ENCODE results near the gene RBM10.
A peak's percentile ranks its signal among the peaks of the same experiment; 100 is the strongest.

Gene RBM10

DNA sequence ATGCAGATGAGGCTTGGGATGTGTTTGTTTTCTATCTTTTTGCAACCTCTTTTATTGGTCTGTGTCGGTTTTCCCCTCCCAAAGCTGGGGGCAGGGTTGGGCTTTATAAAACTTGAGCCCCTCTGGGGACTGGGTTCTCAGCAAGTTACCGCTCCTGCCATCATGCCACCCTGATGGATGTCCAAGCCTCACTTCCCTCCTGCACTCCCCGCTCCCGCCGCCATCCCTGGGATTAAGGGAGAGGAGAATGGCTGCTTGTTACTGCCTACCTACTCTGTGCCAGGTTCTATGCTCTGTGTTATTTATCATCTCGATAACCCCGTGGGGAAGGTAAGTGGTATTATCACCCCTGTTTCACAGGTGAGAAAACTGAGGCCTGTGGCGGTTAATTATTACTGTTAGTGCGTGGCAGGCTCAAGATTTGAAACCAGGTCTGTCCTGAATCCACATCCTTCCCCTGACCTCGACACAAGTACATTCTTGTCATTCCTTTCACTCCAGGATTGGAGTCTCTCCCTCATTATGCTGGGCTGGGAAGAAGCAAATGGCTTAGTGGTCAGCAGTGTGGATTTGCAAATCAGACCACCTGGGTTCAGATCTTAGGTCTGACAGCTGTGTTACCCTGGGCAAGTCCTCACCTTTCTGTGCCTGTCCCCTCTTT, 53.1 kb downstream of the RBM10 start:
- no peak for DNase-seq

DNA sequence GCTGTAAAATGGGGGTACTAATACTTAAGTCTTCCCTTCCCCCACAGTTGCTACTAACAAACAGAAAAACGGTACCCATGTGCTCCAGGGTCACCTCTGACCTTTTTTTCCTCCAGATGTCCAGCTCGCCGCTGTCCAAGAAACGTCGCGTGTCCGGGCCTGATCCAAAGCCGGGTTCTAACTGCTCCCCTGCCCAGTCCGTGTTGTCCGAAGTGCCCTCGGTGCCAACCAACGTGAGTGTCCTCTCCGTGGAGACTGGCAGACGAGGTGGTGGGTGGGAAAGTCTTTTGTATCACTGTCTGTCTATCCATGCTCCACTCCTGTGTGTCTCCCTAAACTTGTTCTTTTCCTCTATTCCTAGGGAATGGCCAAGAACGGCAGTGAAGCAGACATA, 53.7 kb downstream of the RBM10 start:
- no peak for DNase-seq

DNA sequence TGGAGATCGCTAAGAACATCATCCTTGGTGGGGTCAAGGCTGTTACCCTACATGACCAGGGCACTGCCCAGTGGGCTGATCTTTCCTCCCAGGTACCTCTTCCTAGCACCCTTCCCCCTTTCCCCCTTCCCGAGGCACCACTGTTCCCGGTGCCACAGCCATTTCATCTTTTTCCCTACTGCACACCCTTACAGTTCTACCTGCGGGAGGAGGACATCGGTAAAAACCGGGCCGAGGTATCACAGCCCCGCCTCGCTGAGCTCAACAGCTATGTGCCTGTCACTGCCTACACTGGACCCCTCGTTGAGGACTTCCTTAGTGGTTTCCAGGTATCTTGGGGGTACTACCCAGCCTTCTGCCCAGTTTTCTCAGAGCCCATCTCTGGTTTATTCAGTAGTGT, 54.3 kb downstream of the RBM10 start:
- no peak for DNase-seq

DNA sequence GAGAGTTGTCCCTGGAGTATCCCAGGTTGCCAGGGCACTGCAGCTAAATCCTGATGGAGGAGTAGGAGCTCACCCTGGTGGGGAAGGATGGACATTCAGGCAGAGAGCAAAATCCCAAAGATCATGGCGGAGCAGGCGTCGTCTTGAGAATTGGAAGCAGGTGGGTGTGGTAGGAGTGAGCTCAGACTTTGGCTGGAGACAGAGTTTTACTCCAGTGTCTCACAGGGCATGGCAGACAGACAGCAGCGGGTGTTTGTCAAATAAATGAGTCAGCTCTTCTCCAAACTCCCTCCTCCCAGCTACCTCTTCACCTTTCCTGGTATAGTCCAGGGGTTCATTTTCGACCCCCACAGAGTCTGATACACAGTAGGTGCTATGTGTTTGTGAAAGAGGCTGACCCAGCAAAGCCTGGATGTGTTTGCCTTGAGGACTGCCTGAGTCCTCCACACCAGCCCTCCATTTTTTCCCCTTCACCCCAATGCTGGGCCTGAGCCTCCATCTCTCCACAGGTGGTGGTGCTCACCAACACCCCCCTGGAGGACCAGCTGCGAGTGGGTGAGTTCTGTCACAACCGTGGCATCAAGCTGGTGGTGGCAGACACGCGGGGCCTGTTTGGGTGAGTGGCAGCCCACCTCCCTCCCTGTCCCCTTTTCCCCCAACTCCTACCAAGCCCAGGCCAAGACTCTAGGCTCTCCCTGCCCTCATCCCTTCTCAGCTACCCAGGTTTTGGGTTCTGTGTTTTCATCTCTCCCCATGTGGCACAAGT, 55.5 kb downstream of the RBM10 start:
- peak in 1 of 51 donors; percentile 14 for DNase-seq

DNA sequence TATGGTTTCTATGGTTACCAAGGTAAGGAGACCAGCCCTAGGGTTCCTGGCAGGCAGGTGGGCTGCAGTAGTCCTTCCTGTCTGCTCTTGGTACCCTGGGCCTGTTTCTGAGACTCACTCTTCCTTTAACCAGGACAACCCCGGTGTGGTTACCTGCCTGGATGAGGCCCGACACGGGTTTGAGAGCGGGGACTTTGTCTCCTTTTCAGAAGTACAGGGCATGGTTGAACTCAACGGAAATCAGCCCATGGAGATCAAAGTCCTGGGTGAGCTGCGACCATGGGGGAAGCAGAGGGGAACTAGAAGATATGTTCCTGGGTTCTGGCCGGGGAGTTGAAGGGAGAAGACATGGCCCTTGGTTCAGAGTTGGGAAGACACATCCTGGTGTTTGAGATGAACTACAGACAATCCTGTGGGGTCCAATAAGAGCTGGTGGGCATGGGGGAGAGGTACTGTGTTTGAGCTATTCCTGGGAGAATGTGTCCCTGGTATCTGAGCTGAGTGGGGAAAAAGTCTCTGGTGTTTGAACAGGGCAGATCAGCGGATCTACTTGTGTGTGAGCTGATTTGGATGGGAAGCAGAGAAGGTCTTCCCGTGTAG, 56.4 kb downstream of the RBM10 start:
- DNase-seq = no peak

DNA sequence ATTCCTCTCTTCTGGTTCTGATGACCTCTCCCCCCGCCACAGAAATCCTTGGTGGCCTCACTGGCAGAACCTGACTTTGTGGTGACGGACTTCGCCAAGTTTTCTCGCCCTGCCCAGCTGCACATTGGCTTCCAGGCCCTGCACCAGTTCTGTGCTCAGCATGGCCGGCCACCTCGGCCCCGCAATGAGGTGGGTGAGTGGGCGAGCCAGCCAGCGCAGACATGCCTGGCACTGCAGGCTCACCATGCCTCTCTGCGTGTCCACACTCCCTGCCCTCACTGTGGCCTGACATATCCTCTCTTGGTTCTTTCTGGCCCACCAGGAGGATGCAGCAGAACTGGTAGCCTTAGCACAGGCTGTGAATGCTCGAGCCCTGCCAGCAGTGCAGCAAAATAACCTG, 57.3 kb downstream of the RBM10 start:
- DNase-seq = no peak

DNA sequence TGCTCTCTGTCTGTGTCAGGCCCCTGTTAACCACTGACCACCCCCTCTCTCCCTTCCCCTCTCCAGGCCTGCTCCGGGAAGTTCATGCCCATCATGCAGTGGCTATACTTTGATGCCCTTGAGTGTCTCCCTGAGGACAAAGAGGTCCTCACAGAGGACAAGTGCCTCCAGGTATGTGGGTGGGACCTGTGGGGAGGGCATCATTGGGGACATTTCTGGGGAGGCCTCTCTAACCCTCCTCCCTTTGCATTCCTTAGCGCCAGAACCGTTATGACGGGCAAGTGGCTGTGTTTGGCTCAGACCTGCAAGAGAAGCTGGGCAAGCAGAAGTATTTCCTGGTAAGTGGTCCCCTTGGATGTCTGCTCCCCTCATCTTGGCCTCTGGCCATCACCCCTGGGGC, 57.9 kb downstream of the RBM10 start:
- DNase-seq = no peak

DNA sequence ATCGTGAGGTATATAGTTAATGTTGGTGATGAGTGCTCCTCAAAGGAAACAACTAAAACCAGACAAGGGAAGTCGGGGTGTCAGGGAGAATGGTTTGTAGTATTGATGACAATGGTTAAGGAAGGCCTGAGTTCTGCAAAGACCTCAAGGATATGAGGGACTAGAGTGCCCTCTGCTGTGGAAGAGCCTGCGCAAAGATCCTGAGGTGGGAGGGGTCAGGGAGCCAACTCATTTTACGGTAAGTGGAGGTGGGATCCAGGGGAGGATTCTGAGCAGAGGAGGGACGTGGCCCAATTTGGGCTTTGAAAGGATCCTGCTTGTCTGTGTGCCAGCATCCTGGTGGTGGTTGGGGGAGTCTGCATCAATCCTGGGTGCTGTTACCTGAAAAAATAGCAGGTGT, 59.9 kb downstream of the RBM10 start:
- DNase-seq = peak in 1 of 51 donors; percentile 1

DNA sequence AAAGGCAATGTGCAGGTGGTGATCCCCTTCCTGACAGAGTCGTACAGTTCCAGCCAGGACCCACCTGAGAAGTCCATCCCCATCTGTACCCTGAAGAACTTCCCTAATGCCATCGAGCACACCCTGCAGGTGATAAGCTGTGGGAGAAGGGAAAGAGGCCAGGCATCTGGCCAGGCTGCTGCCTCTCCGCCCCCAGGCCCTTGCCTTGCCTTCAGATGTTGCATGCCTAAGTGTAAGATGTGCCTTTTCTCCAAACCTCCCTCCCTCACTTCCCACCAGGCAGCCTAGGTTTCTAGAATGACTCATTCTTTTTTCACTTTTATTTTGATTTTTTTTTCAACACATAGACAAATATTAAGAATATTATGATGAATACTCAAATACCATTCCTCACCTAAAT, 61.3 kb downstream of the RBM10 start:
- DNase-seq = peak in 1 of 51 donors; percentile 15

DNA sequence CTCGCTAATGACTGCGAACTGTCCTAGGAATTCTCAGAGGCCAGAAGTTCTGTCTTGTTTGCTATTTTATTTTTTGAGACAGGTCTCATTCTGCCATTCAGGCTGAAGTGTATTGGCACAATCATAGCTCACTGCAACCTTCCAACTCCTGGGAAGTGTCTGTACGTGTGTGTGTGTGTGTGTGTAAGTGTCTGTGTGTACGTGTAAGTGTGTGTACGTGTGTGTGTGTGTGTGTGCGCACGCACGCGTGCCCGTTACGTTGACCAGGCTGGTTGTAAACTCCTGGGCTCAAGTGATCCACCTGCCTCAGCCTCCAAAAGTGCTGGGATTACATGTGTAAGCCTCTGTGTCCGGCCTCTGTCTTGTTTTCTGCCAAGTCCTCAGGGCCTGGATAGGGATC, 63.1 kb downstream of the RBM10 start:
- no peak for DNase-seq

DNA sequence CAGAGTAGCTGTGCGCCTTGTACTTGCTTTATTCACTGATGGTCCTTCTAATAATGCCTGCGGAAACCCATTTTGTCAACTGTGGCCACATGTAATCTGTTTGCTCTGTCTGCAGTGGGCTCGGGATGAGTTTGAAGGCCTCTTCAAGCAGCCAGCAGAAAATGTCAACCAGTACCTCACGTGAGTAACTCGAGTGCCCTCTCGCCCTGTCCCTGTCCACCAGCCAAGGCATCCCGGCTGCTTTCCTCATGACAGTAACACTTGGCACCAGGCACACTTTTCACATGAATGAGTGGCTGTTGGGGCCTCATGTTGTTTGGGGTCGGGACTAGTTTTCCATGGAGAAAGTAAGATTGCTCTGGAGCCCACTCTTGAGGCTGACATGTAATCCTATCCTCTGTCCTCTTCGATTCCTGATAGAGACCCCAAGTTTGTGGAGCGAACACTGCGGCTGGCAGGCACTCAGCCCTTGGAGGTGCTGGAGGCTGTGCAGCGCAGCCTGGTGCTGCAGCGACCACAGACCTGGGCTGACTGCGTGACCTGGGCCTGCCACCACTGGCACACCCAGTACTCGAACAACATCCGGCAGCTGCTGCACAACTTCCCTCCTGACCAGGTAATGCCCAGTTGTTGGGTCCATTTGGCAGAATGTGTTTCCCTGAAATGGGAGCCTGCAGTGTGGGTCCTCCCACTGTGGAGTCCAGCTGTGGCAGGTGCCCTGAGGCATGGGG, 64.7 kb downstream of the RBM10 start:
- peak in 4 of 51 donors; percentile 1 to 15 (median 3) for DNase-seq

DNA sequence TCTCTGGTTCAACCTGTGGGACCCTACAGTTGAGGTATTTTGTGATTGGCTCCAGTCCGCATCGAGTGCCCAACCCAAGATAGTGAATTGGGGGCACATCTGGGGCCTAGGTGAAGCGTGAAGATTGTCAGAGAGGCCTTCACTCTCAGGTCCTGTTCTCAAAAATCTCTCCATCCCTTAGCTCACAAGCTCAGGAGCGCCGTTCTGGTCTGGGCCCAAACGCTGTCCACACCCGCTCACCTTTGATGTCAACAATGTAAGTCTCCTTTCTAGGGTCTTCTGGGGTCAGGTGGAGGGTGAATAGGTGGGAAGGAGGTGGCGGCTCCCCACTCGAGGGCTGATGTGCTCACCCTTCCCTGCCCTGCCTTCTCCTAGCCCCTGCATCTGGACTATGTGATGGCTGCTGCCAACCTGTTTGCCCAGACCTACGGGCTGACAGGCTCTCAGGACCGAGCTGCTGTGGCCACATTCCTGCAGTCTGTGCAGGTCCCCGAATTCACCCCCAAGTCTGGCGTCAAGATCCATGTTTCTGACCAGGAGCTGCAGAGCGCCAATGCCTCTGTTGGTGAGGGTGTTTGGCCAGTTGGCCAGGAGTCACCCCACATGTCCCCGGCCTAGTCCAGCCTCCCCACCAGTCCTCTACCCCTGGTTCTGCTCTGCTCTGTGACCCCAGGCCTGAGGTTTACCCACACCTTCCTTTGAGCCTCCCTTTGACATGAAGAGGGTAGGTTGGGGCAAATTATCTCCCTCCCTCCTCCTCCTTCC, 65.8 kb downstream of the RBM10 start:
- DNase-seq = no peak

DNA sequence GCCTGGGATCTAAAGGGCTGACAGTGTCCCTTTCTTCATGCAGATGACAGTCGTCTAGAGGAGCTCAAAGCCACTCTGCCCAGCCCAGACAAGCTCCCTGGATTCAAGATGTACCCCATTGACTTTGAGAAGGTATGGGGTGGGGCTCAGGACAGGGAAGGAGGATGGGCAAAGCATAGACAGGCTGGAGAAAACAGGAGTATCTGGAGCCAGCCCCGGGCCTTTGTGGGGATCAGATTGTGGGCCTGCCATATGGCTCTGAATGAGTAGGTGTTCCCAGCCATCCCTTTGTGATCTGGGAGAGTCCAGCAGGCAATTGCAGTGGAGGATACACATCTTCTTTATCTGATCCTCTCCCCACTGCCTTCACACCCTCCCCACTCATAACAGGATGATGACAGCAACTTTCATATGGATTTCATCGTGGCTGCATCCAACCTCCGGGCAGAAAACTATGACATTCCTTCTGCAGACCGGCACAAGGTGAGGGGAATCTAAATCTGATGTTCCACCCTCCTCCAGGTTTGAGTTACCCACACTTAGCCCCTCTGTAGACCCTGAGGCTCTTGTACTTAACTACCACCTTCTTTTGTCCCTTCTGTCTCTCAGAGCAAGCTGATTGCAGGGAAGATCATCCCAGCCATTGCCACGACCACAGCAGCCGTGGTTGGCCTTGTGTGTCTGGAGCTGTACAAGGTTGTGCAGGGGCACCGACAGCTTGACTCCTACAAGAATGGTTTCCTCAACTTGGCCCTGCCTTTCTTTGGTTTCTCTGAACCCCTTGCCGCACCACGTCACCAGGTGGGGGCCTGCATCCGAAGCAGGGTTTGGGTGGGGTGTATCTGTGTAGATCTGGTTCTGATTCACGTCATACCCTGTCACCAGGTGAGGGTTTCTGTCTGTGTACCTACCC, 67.6 kb downstream of the RBM10 start:
- no peak for DNase-seq

DNA sequence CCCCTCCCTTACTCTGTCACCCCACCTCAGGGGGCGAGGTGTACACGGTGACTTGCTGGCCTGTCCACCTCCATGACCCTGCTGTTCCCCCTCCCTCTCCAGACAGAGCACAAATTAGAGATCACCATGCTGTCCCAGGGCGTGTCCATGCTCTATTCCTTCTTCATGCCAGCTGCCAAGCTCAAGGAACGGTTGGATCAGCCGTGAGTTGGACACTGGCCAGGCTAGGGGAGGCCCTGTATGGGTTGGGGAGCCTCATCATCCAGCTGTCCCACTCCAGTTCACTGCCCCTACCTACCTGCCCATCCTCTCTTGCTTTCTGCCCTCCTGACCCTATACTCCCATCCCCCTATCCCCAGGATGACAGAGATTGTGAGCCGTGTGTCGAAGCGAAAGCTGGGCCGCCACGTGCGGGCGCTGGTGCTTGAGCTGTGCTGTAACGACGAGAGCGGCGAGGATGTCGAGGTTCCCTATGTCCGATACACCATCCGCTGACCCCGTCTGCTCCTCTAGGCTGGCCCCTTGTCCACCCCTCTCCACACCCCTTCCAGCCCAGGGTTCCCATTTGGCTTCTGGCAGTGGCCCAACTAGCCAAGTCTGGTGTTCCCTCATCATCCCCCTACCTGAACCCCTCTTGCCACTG, 69.5 kb downstream of the RBM10 start:
- DNase-seq = no peak

DNA sequence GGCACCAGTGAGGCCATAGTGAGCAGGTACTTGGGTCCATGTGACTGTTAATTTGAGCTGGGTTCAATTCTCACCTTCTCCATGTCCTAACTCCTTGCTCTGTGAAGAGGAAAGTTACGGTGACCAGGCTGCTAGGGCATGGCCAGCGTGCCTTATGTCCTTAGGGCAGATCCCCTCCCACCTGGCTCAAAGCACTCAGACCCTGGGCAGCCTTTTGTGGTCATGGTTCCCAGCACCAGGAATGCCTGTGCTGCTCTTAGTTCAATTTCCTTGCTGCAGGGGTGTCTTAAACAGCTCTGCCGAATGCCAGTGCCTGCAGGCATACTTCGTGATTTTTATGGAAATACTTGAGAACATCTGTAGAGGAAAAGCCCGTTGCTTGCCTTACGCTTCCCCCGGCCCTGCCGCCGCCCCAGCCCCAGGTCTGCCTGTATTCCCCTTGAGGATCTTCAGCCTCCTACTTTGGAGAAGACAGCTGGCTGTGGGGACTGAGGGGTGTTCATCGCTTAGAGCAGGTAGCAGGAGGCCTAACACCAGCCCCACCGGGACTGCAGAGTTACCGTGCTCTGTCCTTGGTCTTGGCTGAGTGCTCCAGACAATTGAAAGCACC, 70.4 kb downstream of the RBM10 start:
- DNase-seq = no peak

DNA sequence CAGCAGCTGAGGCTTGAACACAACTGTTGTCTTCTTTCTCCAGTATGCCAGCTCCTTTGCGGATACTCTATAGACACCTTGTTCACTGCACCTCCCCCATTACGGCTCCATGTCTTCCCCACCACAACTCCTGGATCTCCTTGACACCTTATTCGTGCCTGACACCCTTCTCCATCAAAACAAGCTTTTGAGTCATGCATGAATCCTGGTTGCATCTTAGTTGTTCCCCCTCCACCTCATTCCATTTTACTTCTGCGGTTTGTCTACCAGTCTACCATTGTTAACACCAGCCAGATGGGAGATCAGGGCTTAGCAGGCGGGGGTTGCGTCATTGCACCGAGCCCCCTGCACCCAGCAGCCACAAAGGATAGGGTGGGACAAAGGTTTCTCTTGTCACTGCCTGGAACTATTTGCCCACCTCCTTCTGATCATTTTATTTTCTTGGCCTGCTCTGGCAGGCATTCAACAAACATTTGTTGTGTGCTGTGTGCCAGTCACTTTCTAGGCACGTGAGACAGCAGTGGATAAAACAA, 71.4 kb downstream of the RBM10 start:
- no peak for DNase-seq

DNA sequence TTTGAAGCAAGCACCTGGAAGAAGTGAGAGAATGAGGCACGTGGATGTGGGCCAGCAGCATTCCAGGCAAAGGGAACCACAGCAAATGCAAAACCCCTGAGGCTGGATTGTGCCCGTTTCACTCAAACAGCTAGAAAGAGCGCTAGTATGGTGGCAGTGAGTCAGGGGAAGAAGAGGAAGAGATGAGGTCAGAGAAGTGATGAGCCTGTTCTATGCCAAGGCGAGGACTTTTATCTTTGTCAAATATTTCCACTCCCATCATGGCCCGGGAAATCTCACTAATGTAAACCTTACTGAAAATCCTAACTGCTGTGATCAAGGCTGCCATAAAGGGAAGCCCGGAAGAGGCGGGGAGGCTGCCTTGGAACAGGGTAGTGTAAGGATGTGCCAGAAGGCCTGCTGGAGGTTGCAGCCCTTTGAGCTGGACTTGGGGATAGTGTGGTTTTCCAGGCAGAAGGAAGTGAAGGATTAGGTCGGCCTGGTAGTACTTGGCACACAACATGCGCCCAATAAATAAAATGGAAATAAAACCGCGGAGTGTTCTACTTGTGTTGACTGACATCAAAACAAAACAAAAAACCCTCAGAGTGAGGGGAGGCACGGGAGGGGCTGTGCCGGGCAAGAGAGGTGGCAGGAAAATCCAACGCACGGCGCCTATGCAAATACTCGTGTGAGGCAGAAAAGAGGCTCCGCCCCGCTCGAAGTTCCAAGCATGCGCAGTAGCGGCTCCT, 72.3 kb downstream of the RBM10 start:
- peak in 2 of 51 donors; percentile 43 to 63 for DNase-seq

DNA sequence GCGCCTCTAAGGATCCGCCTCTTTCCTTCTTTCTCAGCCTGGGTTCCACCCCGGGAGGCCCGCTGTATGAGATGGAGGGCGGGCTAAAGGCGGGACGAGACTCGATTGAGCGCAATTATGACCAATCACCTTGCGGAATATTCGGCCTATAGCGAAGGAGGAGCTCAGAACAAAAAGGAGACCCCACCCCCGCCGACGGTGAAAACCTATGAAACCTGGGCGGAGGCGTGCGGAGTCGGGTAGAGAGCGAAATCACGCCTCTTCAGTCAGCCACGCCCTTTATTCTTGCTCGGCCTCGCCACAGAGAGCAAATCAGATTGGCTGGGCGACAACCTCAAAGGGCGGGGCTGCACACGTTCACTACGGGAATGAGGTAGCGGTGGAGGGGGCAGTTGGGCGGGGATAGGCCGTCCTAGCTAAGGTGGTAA, 72.8 kb downstream of the RBM10 start:
- peak; percentile 64 to 97 (median 88) for DNase-seq

Measured in hypothalamus (tissue), 51 donors.